HG03442 (cell line): ENCODE data around the gene SCNN1A.

Experiments used
- ATAC-seq: cut with Tn5 transposase; IDR thresholded peaks from one replicate; pipeline ENCODE4 v1.9.1; 2021; ENCODE audit warnings: mild to moderate bottlenecking, moderate library complexity; ENCODE audit not compliant: unreplicated experiment

SCNN1A gene

GRCh38 chr12:6301721-6302120 is 73.6 kb downstream of the SCNN1A start:
- no peak for ATAC-seq

- no peak for ATAC-seq
Observed at GRCh38 chr12:6297170-6297569, 78.2 kb downstream of the SCNN1A start.
